ENCODE measurements around the gene SPANXN4.

SPANXN4 gene

GRCh38 chrX:143025628-143026027, at the start of gene SPANXN4:
Gene SPANXN4, plus strand, starts transcription at chrX:143025928. Its CDS starts 87 bp downstream, at chrX:143026015.
- DNase-seq: no peak

DNA sequence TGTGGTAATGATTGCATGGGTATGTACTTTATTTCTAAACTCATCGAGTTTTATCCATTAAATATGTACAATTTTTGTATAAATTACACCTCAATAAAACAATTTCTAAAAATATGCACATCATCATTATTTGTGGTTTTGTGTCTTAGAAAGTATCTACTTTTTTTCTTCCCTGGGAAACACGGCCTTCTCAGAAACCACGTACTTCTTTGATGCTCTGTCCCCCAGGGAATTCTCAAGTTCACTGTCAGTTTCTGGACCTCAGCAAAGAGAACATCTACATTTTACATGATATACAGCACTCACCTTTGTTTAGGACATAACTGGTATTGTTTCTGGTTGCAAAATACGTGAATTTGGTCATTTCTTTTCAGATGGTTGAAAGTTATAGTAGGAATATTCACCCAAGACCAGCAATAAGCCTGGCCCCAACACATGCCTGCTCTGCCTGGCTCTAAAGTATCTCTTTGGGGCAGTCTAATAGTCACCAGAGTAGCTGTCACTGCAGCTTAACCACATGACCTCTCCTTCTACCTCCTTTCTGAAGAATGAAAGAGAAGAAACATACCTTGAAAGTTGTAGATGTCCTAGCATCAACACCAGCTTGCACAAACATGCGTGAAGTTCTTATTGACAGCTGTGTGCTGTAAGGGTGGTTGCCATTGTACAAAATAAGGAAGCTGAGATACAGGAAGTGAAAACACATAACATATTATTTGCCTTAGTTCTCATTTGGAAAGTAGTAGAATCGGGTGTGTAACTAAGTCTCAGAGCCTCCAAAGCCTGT, 48.4 kb upstream of the SPANXN4 start:
- DNase-seq: no peak

DNA sequence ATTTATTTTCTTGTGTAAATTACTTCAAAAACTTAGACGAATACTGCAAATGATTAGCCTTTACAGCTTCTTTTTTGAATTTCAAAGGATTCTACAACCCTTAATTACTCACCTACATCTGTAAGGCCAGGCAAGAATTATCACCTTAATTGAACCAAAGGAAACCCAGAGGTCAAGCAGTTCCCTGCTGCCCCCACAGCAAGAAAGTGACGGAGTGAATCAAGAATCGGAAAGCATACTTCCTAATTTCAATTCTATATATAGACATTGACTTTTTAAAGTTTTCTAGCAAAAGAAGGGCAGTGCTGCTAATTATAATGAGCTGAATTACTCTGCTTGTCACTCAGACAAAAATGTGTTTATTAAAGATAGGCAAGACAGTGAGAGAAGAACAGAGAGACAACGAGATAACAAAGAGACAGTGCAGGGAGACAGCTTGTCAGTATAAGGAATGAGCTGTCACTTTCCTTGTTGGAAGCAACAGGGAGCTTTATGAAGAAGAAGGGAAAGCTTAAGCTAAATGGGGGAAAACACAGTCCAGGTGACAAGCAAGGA, 47.5 kb upstream of the SPANXN4 start:
- DNase-seq: no peak

DNA sequence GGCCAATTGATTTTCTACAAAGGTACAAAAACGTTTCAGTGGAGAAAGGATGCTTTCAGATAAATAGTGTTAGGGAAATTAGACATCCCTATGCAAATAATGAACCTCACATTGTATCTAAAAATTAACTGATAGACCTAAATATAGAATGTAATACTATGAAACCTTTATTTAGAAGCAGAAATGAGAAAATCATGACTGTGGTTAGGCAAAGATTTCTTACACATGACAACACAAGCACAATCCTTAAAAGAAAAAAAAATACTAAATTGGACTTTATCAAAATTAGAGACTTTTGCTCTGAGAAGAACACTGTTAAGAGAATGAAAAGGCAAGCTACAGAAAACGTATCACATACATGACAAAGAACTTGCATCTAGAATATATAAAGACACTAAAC, 43.0 kb upstream of the SPANXN4 start:
- DNase-seq: no peak

DNA sequence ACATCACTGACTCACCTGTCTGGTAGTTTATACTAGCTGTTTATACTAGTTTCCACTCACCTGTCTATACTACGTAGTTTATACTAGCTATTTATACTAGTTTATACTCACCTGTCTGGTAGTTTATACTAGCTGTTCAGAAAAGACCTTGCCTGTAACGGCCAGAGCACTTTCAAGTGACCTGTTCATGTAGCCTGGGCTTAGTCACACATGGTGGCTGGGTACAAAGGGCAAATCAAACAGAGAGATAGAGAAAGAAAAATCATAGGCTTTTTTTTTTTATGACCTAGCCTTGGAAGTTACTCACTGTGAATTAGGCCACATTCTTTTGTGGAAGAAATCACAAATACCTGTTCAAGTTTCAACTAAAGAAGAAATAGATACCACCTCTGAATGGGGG, 30.7 kb upstream of the SPANXN4 start:
- DNase-seq: no peak

GRCh38 chrX:142998447-142999198, 27.1 kb upstream of the SPANXN4 start:
- no peak for DNase-seq

DNA sequence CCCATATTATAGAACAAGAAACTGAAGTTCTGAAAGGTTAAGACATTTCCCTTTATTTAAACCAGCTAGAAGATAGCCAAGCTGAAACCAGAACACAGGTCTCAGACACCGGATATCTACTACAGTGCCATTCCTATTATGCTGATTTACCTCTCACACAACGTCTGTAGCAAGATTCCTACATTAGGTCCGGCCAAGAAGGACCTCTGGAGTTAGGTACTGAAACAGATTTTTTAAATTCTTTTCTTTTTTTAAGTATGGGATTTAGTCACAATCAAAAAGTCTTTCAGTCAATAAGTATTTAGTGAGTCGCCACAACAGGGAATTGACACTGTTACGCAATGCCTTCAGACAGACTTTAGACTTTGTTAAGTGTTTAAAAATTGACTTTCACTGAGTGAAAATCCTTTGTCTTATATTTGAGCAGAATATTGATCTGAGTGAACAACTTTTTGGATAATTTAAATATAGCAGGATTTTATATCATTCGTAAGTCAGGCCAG, 26.5 kb upstream of the SPANXN4 start:
- no peak for DNase-seq

DNA sequence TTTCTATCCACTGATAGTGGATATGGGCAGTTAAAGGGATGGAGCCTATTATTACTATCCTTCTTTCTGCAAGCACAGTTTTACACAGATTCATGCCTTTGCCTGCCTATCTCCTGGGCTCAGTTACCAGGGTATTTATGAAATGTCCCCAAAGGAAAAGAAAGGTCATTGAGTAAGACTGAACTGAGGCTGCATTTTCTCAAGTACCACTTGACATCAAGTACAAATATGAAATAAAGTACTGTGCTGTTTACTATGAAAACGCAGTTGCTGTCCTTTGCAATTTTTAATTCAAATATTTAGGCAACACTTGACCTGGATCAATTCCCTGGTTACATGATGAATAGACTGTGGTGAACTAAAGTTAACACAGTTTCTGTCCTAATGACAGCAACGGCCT, 23.5 kb upstream of the SPANXN4 start:
- DNase-seq: no peak

- no peak for DNase-seq
Observed at GRCh38 chrX:143017272-143017671, 8.5 kb upstream of the SPANXN4 start.

GRCh38 chrX:143027275-143027674, 1.5 kb downstream of the SPANXN4 start:
- DNase-seq: no peak

GRCh38 chrX:143047511-143047910, 21.8 kb downstream of the SPANXN4 start:
- DNase-seq: no peak

DNA sequence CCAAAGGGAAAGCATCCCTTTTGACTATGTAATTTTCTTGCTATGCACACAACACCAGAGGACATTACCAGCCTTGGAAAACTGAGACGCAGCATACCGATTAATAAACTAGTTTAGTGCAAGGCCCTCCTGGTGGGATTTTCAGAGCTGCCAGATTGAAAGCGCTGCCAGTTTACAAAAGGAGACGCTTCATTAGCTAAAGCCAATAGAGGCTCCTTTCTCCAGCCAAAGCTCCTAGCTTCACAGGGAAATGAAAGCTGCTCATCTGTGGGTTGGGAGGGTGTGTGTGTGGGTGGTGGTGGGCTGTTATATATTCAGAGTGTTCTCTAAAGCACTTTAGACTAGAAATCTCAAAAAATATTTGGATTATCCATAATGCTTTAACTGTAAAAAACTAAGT, 32.4 kb downstream of the SPANXN4 start:
- no peak for DNase-seq

GRCh38 chrX:143081231-143081630, 55.5 kb downstream of the SPANXN4 start:
- DNase-seq: no peak

GRCh38 chrX:143082537-143082936, 56.8 kb downstream of the SPANXN4 start:
- no peak for DNase-seq

Measured in stimulated activated naive CD4-positive, alpha-beta T cell treated with Interleukin-2 at 50 U/mL for 16 hours (primary cell).